Neural crest cell (in vitro differentiated cells): ENCODE results near the gene ENTPD2. TPM values are rescaled to one million over a fixed set of nuclear protein-coding genes. Genes with fewer than 3 reads are reported as not detected.
"Not testable (repeated sequence)": the region's sequence is repeated elsewhere in the genome, so short reads cannot be mapped to it uniquely, and the experiment has no call there.

Source experiments
- DNase-seq: peaks from one replicate; pipeline ENCODE4 v3.0.0; 2021; ENCODE audit warnings: low read depth, mixed read lengths, low spot score
- H3K27ac Mint-ChIP-seq: one replicate; pipeline ENCODE4 v1.8.0; 2021; ENCODE audit warnings: mild to moderate bottlenecking, mixed read lengths; ENCODE audit not compliant: unreplicated experiment
- H3K27me3 Mint-ChIP-seq: 2 replicates; pipeline ENCODE4 v1.8.0; 2021; ENCODE audit warnings: low read depth, mild to moderate bottlenecking, mixed read lengths
- H3K36me3 Mint-ChIP-seq: 2 replicates; pipeline ENCODE4 v1.8.0; 2021; ENCODE audit warnings: low read depth, mild to moderate bottlenecking, mixed read lengths
- H3K4me1 Mint-ChIP-seq: 2 replicates; pipeline ENCODE4 v1.8.0; 2021; ENCODE audit warnings: mixed read lengths
- H3K4me3 Mint-ChIP-seq: one replicate; pipeline ENCODE4 v1.8.0; 2021; ENCODE audit warnings: mild to moderate bottlenecking, mixed read lengths
- H3K9me3 Mint-ChIP-seq: 2 replicates; pipeline ENCODE4 v1.8.0; 2021; ENCODE audit warnings: mixed read lengths
- total RNA-seq: library from RNA; stranded (reverse); gene quantifications from 2 replicates; pipeline ENCODE4 v1.2.1, GENCODE V29; 2021
- TF ChIP-seq, protein P1 (sequence below): fragments of 200-600 bp; sonication (generic); conservative IDR thresholded peaks from 2 replicates; pipeline ENCODE4 v1.5.0; 2021; ENCODE audit warnings: antibody characterized with exemption, mild to moderate bottlenecking

The ENTPD2 gene
- total RNA-seq, 1 donor from 2014 or later: not detected

- TF ChIP-seq, protein P1, sequence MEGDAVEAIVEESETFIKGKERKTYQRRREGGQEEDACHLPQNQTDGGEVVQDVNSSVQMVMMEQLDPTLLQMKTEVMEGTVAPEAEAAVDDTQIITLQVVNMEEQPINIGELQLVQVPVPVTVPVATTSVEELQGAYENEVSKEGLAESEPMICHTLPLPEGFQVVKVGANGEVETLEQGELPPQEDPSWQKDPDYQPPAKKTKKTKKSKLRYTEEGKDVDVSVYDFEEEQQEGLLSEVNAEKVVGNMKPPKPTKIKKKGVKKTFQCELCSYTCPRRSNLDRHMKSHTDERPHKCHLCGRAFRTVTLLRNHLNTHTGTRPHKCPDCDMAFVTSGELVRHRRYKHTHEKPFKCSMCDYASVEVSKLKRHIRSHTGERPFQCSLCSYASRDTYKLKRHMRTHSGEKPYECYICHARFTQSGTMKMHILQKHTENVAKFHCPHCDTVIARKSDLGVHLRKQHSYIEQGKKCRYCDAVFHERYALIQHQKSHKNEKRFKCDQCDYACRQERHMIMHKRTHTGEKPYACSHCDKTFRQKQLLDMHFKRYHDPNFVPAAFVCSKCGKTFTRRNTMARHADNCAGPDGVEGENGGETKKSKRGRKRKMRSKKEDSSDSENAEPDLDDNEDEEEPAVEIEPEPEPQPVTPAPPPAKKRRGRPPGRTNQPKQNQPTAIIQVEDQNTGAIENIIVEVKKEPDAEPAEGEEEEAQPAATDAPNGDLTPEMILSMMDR: no peak
- Mint-ChIP-seq H3K27ac (no peak overlapping the region), H3K36me3 (no peaks in the 10 kb centered on the region), H3K4me3 (no peak overlapping the region), H3K27me3 (no peaks in the 10 kb centered on the region), H3K9me3 (no peaks in the 10 kb centered on the region), H3K4me1 (no peaks in the 10 kb centered on the region)
- no peak for DNase-seq
Observed at GRCh38 chr9:137007108-137007815, 46.6 kb downstream of the ENTPD2 start.

DNA sequence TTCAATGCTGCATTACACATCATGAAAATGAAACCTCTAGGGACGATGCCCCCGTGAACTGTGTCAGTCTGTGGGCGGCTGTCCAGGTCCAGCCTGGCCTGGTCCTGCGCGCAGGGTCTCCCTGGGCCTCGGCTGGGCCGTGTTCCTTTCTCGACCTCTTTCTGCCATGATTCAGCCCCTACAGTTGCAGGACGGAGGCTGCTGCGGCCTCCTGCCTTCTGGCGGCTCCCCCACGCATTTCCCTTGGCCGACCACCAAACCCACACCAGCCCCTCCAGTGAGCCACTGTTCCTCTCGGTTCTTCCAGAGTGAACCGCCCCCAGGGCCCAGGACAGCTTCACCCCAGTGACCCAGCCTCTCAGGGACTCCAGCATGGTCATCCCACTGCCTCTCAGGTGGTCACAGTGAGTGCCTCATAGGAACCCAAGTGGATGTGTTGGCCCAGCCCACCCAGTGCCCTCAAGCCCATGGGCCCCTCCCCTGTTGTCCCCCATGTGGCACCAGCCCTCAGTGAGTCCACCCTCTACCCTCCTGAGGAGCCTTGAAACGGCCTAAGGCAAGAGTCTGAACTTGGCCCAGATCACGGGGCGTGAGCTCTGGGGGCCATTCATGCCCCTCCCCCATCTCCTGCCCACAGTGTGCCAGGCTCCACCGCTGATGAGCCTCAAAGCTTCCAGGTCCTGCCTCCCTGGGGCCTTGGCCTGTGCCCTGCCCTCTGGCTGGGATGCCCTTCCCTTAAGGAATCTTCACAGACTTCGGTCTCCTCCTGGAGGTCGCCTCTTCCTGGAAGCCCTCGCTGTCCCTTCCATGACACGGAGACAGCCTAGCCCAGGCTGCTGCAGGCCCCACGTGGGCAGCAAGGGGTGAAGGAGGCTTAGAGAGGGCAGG is 47.5 kb downstream of the ENTPD2 start:
- H3K27me3 Mint-ChIP-seq: no peaks in the 10 kb centered on the region
- TF ChIP-seq, protein P1: no peak
- H3K4me1 Mint-ChIP-seq: no peaks in the 10 kb centered on the region
- no peak overlapping the region for H3K27ac Mint-ChIP-seq
- H3K36me3 Mint-ChIP-seq: no peaks in the 10 kb centered on the region
- H3K4me3 Mint-ChIP-seq: no peak overlapping the region
- no peak for DNase-seq
- H3K9me3 Mint-ChIP-seq: no peaks in the 10 kb centered on the region

GRCh38 chr9:137004285-137004684 is 49.6 kb downstream of the ENTPD2 start:
- not testable (repeated sequence) for H3K9me3 Mint-ChIP-seq, H3K36me3 Mint-ChIP-seq, H3K27ac Mint-ChIP-seq, H3K4me1 Mint-ChIP-seq, H3K4me3 Mint-ChIP-seq, H3K27me3 Mint-ChIP-seq, DNase-seq
- TF ChIP-seq, protein P1: peak; percentile 55

- TF ChIP-seq, protein P1: no peak
- no peak for DNase-seq
- peaks cover 4% of the 10 kb centered on the region for H3K27me3 Mint-ChIP-seq
- H3K36me3 Mint-ChIP-seq: no peaks in the 10 kb centered on the region
- peaks cover 6% of the 10 kb centered on the region for H3K4me1 Mint-ChIP-seq
- no peak overlapping the region for H3K4me3 Mint-ChIP-seq
- no peaks in the 10 kb centered on the region for H3K9me3 Mint-ChIP-seq
- no peak overlapping the region for H3K27ac Mint-ChIP-seq
Observed at GRCh38 chr9:137002646-137003041, 51.2 kb downstream of the ENTPD2 start.

GRCh38 chr9:137001857-137002645 is 51.8 kb downstream of the ENTPD2 start:
- Mint-ChIP-seq H3K4me1 (peaks cover 8% of the 10 kb centered on the region), H3K9me3 (no peaks in the 10 kb centered on the region), H3K36me3 (no peaks in the 10 kb centered on the region), H3K27me3 (peaks cover 8% of the 10 kb centered on the region), H3K27ac (no peak overlapping the region), H3K4me3 (no peak overlapping the region)
- TF ChIP-seq, protein P1: no peak
- DNase-seq: no peak
